Measurements from ENCODE around the gene VTA1. TPM values are rescaled to one million over a fixed set of nuclear protein-coding genes. Genes with fewer than 3 reads are reported as not detected.

The VTA1 gene
- total and polyA plus RNA-seq, 3 donors from 2014 or later, result 32.3 to 40.7 (median 40.7) TPM

DNA sequence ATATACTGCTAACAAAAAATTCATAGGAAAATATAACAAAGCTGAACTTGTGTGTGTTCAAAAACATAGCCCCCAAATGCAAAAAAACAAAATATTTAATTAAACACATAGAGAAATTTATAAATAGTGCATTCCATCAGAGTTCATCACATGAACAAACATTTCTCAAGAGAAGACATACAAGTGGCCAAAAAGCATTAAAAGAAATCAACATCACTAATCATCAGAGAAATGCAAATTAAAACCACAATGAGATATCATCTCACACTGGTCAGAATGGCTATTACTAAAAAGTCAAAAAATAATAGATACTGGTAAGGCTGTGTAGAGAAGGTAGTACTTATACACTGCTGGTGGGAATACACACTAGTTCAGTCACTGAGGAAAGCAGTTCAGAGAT, 115.2 kb downstream of the VTA1 start:
- H3K27ac ChIP-seq, result no peak overlapping the region
- TF ChIP-seq, protein P1, sequence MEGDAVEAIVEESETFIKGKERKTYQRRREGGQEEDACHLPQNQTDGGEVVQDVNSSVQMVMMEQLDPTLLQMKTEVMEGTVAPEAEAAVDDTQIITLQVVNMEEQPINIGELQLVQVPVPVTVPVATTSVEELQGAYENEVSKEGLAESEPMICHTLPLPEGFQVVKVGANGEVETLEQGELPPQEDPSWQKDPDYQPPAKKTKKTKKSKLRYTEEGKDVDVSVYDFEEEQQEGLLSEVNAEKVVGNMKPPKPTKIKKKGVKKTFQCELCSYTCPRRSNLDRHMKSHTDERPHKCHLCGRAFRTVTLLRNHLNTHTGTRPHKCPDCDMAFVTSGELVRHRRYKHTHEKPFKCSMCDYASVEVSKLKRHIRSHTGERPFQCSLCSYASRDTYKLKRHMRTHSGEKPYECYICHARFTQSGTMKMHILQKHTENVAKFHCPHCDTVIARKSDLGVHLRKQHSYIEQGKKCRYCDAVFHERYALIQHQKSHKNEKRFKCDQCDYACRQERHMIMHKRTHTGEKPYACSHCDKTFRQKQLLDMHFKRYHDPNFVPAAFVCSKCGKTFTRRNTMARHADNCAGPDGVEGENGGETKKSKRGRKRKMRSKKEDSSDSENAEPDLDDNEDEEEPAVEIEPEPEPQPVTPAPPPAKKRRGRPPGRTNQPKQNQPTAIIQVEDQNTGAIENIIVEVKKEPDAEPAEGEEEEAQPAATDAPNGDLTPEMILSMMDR (IDR thresholded peaks at IDR 0.05), result no peak
- no peak for TF ChIP-seq POLR2A (IDR thresholded peaks at IDR 0.05)
- no peaks in the 10 kb centered on the region for H3K36me3 ChIP-seq (ENCODE audit: low read depth, missing control alignments)
- H3K9me3 ChIP-seq, result no peaks in the 10 kb centered on the region
- no peaks in the 10 kb centered on the region for H3K4me1 ChIP-seq
- DNase-seq, result no peak
- H3K4me3 ChIP-seq, result no peak overlapping the region
- intact Hi-C loops (cut with DNase I; ENCODE audit: low total_unique reads), result no loop called here
- H3K27me3 ChIP-seq, result no peaks in the 10 kb centered on the region

- Histone ChIP-seq H3K36me3 (ENCODE audit: low read depth, missing control alignments) (no peaks in the 10 kb centered on the region), H3K9me3 (no peaks in the 10 kb centered on the region), H3K4me1 (no peaks in the 10 kb centered on the region), H3K4me3 (no peak overlapping the region), H3K27ac (no peak overlapping the region), H3K27me3 (no peaks in the 10 kb centered on the region)
- DNase-seq, result no peak
- intact Hi-C loops (cut with DNase I; ENCODE audit: low total_unique reads), result no loop called here
- TF ChIP-seq, protein P1 (IDR thresholded peaks at IDR 0.05), result no peak
- TF ChIP-seq POLR2A (IDR thresholded peaks at IDR 0.05), result no peak
- WGBS, 2 donors, result 88 to 98% methylated on average over 1 of the region's 1 CpG
Observed at GRCh38 chr6:142265476-142265875, 118.4 kb downstream of the VTA1 start.

DNA sequence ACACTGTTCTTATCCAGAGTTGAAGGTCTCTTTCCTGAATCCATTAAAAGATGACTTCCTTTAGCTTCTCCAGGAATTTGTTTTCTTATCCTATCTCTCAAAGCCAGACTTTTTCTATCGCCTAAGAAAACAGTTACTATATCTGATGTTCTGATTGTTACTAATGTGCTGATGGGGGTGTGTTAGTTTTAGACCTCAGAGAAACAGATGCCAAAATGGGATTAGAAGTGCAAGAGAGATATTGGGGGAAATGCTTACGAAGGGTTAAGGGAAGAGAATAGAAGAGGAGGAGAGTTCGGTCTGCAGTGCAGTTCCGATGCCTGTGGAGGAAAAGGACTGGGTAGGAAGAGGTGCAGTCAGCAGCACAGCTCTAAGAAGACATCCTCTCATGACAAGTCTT, 119.0 kb downstream of the VTA1 start:
- H3K4me1 ChIP-seq, result no peaks in the 10 kb centered on the region
- WGBS, 2 donors, result 74 to 77% methylated on average over 4 of the region's 4 CpGs

GRCh38 chr6:142271476-142271875, 124.4 kb downstream of the VTA1 start:
- Histone ChIP-seq H3K9me3 (no peaks in the 10 kb centered on the region), H3K4me3 (no peak overlapping the region), H3K27me3 (no peaks in the 10 kb centered on the region), H3K36me3 (ENCODE audit: low read depth, missing control alignments) (no peaks in the 10 kb centered on the region), H3K4me1 (no peaks in the 10 kb centered on the region), H3K27ac (no peak overlapping the region)
- WGBS, 2 donors, result 74 to 81% methylated on average over 1 of the region's 1 CpG
- intact Hi-C loops (cut with DNase I; ENCODE audit: low total_unique reads), result no loop called here
- DNase-seq, result no peak
- no peak for TF ChIP-seq POLR2A (IDR thresholded peaks at IDR 0.05)
- TF ChIP-seq, protein P1 (IDR thresholded peaks at IDR 0.05), result no peak

More for the DNA sequence above, 119.0 kb downstream of the VTA1 start:
- no peak for TF ChIP-seq POLR2A (IDR thresholded peaks at IDR 0.05)
- TF ChIP-seq, protein P1 (IDR thresholded peaks at IDR 0.05), result no peak
- no peak for DNase-seq
- intact Hi-C loops (cut with DNase I; ENCODE audit: low total_unique reads), result no loop called here
- no peaks in the 10 kb centered on the region for H3K27me3 ChIP-seq
- H3K4me3 ChIP-seq, result no peak overlapping the region
- H3K36me3 ChIP-seq (ENCODE audit: low read depth, missing control alignments), result no peaks in the 10 kb centered on the region
- no peak overlapping the region for H3K27ac ChIP-seq
- no peaks in the 10 kb centered on the region for H3K9me3 ChIP-seq

Other genes with a start within 250 kb of the VTA1 start
- not detected for gene GJE1, start 14.3 kb upstream of the VTA1 start, total RNA-seq
- not detected for gene GJE1, start 14.3 kb upstream of the VTA1 start, polyA plus RNA-seq (ENCODE audit: insufficient read depth, low read depth, low replicate concordance)
- 1 to 10 TPM; 1.6 to 2.2 TPM for gene NMBR, start 141 bp upstream of the VTA1 start, total RNA-seq
- 3.5 TPM for gene NMBR, start 141 bp upstream of the VTA1 start, polyA plus RNA-seq (ENCODE audit: insufficient read depth, low read depth, low replicate concordance)
- 10 to 100 TPM in 1 of 2 donors, 1 to 10 TPM in 1; 7.2 to 10.6 TPM for gene ADGRG6, start 154.7 kb downstream of the VTA1 start, total RNA-seq
- gene ADGRG6, start 154.7 kb downstream of the VTA1 start, polyA plus RNA-seq (ENCODE audit: insufficient read depth, low read depth, low replicate concordance), result 5.1 TPM